Measurements from ENCODE around the gene KRTAP5-3.
"Not testable (repeated sequence)": the region's sequence is repeated elsewhere in the genome, so short reads cannot be mapped to it uniquely, and the experiment has no call there.

Gene KRTAP5-3

GRCh38 chr11:1607901-1608300 is 362 bp downstream of the KRTAP5-3 start:
- DNase-seq: not testable (repeated sequence)

- DNase-seq: not testable (repeated sequence)
These were observed 962 bp downstream of the KRTAP5-3 start for GRCh38 chr11:1607156-1607845.

- peak; percentile 19 for DNase-seq
These were observed 2.3 kb downstream of the KRTAP5-3 start for GRCh38 chr11:1605923-1606322.

- DNase-seq: no peak
These were observed 3.6 kb downstream of the KRTAP5-3 start for GRCh38 chr11:1604711-1605110.

- DNase-seq: no peak
These were observed 4.1 kb downstream of the KRTAP5-3 start for GRCh38 chr11:1604181-1604580.

- DNase-seq: no peak
These were observed 4.6 kb downstream of the KRTAP5-3 start for GRCh38 chr11:1603629-1604028.

- DNase-seq: not testable (repeated sequence)
These were observed 6.6 kb downstream of the KRTAP5-3 start for GRCh38 chr11:1601663-1602062.

GRCh38 chr11:1600626-1601025 is 7.6 kb downstream of the KRTAP5-3 start:
- no peak for DNase-seq

- no peak for DNase-seq
These were observed 9.4 kb downstream of the KRTAP5-3 start for GRCh38 chr11:1598816-1599215.

GRCh38 chr11:1598406-1598805 is 9.9 kb downstream of the KRTAP5-3 start:
- DNase-seq: not testable (repeated sequence)

GRCh38 chr11:1597994-1598380 is 10.3 kb downstream of the KRTAP5-3 start, which contains the start of gene KRTAP5-2:
Gene KRTAP5-2, minus strand, starts transcription at chr11:1598294. Its CDS starts 44 bp downstream, at chr11:1598250.
- no peak for DNase-seq

GRCh38 chr11:1597331-1597993 is 10.8 kb downstream of the KRTAP5-3 start:
- no peak for DNase-seq

GRCh38 chr11:1596576-1597121 is 11.6 kb downstream of the KRTAP5-3 start:
- DNase-seq: not testable (repeated sequence)

- DNase-seq: not testable (repeated sequence)
These were observed 12.2 kb downstream of the KRTAP5-3 start for GRCh38 chr11:1595994-1596575.

- DNase-seq: no peak
These were observed 15.6 kb downstream of the KRTAP5-3 start for GRCh38 chr11:1592628-1593027.

GRCh38 chr11:1589996-1590395 is 18.3 kb downstream of the KRTAP5-3 start:
- DNase-seq: no peak

- not testable (repeated sequence) for DNase-seq
These were observed 18.9 kb downstream of the KRTAP5-3 start for GRCh38 chr11:1589191-1589963.

GRCh38 chr11:1586699-1587098 is 21.6 kb downstream of the KRTAP5-3 start:
- DNase-seq: no peak

- DNase-seq: not testable (repeated sequence)
These were observed 23.4 kb downstream of the KRTAP5-3 start, which contains the start of gene KRTAP5-1 for GRCh38 chr11:1584661-1585370. Gene KRTAP5-1, minus strand, starts transcription at chr11:1585283. Its CDS starts 34 bp downstream, at chr11:1585249.

GRCh38 chr11:1582909-1583308 is 25.4 kb downstream of the KRTAP5-3 start:
- not testable (repeated sequence) for DNase-seq

- no peak for DNase-seq
These were observed 26.3 kb downstream of the KRTAP5-3 start for GRCh38 chr11:1581976-1582375.

GRCh38 chr11:1576825-1577224 is 31.4 kb downstream of the KRTAP5-3 start:
- no peak for DNase-seq
